ENCODE data around the gene ATG16L2.

GRCh38 chr11:72773696-72774095 lies 40.5 kb upstream of the ATG16L2 start:
- TF ChIP-seq CTCF (tag by site-specific recombination; IDR thresholded peaks at IDR 0.05) (no peak), ZNF2 (tag by site-specific recombination; IDR thresholded peaks at IDR 0.05) (no peak), ZNF121 (tag by site-specific recombination; IDR thresholded peaks at IDR 0.05) (no peak), ATF2 (tag by site-specific recombination; IDR thresholded peaks at IDR 0.05; ENCODE audit: low read depth) (no peak)

Measured in HEK293 (cell line).